Activated effector memory CD4-positive, alpha-beta T cell treated with anti-CD3 and anti-CD28 coated beads, Interleukin-2, amount 50 U/mL, for 16 hours (primary cell): ENCODE results near the gene PYROXD2.

Experiments used
- DNase-seq: peaks from one replicate; pipeline ENCODE4 v3.0.0-alpha.2; 2020

PYROXD2 gene

DNA sequence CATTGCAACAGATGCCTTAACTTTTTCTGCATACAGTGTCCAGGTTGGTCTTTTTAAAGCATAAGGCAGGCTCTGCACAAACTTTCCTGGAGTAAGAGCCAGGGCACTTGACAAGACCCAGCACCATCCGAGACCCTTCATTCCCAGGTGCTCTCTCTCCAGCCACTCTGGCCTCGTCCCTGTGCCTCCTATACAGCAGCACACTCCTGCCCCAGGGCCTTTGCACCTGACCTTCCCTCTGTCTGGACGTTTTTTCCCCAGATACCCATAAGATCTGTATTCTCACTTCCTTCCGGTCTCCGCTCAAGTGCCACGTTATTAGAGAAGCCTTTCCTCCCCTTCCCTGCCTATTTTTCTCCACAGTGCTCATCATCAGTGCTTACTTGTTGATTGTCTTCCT lies 25.6 kb downstream of the PYROXD2 start:
- DNase-seq = no peak

GRCh38 chr10:98388101-98388655 lies 26.8 kb downstream of the PYROXD2 start:
- no peak for DNase-seq

- DNase-seq = no peak
These were observed 30.4 kb downstream of the PYROXD2 start for GRCh38 chr10:98384531-98385133.

DNA sequence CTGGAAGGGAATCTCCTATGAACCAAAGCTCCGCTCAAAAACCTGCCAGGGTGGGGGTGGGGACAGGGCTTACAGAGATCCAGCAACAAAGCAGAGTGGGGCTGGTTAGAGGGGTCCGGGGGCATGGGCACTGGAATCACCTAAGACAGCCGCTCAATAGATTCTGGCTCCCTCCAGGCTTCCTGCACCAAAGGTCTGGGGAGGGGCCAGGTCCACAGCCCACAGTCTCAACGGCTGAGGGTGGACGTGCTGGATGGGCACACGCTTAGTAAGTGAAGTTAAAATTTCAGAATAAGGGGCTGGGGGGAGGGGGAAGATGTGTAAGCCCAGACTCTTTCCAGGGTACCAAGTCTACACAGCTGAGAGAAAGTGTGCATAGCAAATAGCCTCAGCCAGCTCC lies 31.1 kb downstream of the PYROXD2 start:
- peak; percentile 21 for DNase-seq

GRCh38 chr10:98383134-98383667 lies 31.8 kb downstream of the PYROXD2 start:
- peak; percentile 31 for DNase-seq

- DNase-seq = peak; percentile 14
These were observed 32.3 kb downstream of the PYROXD2 start for GRCh38 chr10:98382691-98383101.

GRCh38 chr10:98380493-98381339 lies 34.3 kb downstream of the PYROXD2 start:
- DNase-seq = peak; percentile 38

DNA sequence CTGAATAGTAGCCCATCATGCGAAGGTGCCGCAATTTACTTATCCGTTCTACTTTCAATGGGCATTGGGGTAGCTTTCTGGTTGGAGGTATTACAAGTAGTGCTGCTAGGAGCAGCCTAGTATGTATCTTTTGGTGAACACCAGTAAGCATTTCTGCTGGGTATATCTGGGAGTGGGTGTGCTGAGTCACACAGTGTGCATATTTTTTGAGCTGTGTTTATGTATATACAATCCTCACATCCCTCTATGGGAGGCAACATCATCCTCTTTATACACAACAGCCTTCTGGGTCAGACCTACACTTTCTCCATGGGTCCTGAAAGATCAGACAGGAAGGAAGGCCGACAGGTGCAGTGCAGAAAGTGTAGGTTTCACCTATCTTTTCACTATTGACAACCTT lies 36.3 kb downstream of the PYROXD2 start:
- DNase-seq = peak; percentile 3

DNA sequence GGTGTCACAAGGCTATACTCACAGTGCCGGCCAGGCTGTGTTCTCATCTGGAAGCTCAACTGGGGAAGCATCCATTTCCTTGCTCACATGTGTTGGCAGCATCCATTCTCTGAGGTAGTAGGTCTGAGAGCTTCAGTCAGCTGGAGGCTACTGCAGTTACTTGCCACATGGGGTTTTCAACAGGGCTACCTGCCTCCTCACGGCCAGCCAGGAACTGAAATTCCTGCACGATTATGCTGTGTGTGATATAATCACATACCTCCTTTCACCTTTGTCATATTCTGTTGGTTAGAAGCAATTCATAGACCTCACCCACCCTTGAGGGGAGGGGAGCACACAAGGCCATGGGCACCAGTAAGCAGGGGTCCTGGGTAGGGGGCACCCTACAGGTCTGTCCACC lies 37.4 kb downstream of the PYROXD2 start:
- DNase-seq = peak; percentile 50

- no peak for DNase-seq
These were observed 38.0 kb downstream of the PYROXD2 start for GRCh38 chr10:98377001-98377400.

- DNase-seq = peak; percentile 12
These were observed 38.5 kb downstream of the PYROXD2 start for GRCh38 chr10:98376485-98376884.

- peak; percentile 2 for DNase-seq
These were observed 40.6 kb downstream of the PYROXD2 start for GRCh38 chr10:98374217-98374985.

DNA sequence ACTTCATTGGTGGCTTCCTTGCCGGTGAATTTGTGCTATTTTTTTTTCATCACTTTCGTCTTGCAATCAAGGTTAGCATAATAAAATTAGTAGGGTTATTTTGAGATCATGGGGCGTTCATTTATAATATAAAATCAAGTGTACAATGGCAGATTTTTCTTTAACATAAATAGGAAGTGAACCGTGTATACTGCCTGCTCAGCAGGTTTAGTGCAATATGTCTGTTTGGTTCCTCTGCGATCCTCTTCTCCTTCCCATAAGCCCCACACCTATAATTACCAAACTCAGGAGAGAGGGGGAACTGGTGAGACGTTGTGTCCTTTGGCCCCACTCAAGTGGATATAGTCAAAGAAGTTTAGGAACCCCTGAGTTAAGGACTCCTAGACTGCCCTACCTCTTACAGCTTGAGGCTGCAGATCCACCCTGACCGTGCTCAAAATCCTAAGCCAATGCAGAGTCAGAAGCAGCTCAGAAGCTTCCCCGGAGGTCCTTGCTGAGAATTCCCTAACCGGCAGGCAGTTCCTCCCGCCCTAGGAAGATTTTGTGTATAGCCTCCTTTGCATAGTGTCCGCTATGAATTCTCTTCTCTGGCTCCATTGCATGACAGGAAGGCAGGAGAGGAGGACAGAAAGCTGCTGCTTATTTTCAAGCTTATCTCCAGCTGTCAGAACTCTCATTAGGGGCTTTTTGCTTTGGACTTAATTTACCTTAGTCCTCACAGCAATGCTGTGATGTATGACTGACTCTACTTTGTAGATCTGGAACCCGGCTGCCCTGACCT lies 41.5 kb downstream of the PYROXD2 start:
- peak; percentile 25 for DNase-seq

GRCh38 chr10:98370831-98371820 lies 43.9 kb downstream of the PYROXD2 start:
- DNase-seq = peak; percentile 47

- DNase-seq = peak; percentile 5
These were observed 45.2 kb downstream of the PYROXD2 start for GRCh38 chr10:98369801-98370200.

GRCh38 chr10:98368644-98369043 lies 46.3 kb downstream of the PYROXD2 start:
- no peak for DNase-seq

DNA sequence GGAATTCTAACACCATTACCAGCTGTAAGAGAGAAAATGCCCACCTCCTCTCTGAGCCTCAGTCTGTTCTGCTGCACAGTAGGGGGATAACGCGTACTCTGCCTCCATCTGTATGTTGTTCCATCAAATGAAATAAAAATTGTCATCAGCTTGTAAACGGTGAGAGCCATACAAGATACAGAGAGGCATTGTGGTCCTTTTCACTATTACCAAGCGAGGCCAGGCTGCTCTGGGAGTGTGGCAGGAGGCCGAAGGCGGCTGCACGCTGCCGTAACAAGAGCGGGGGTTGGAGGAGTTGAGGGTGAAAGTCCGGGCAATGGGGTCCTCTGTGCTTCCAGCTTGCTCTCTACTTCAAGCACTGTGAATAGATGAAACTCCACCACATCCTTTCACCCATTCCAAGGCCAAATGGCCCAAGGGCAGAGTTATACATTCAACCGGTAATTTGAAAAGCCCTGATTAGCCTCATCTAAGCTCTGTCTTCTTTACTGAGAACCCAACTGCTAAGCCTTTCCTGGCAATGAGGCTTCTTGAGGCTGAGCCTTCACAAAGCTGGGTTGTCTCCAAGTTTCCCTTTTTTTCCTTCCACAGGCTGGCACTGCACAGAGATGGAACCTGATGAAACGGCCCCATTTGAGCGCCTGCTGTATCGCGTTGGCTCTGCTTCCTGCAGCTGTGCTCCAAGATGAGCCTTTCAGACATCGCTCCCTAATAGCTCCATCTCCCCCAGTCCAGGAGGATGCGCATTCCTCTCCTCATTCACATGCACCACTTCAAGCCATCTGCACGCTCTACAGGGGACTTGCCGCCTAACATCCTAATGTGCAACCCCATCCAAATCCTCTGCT lies 47.2 kb downstream of the PYROXD2 start:
- DNase-seq = peak; percentile 10

- no peak for DNase-seq
These were observed 48.9 kb downstream of the PYROXD2 start for GRCh38 chr10:98366062-98366530.

DNA sequence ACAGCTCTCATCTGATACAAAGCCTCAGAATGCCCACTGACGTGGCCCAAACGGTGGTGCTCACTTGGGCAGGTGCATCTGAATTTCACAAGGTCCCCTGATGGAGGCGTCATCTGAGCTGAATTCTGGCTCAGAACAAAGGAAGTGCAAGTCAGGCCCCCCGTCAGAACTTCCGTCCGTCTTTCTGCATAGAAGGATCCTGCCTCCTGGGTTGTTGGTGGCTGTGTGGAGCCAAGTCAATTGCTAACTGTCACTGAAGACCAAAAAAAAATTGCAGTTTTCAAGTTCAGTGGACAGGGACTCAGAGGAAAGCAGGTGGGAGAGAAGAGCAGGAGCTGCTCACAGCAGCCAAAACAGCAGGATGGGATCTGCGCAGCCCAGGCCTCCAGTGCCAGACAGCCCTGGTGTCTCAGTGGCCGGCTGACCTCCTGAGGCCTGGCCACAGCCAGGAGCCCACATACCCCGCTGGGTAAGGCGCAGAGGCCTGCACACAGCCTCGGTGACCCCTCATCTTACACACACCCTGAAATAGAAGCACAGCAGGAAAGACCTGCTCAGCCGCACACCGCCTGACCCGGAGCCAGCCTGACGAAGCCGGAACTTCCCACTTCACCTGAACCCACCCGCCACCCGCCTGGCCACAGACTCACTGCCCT lies 49.4 kb downstream of the PYROXD2 start:
- no peak for DNase-seq
